HG03060 (cell line): Measurements from ENCODE around the gene CENPE.
A peak's percentile ranks its signal among the peaks of the same experiment; 100 is the strongest.
"Not testable (repeated sequence)": the region's sequence is repeated elsewhere in the genome, so short reads cannot be mapped to it uniquely, and the experiment has no call there.

Source experiments
- ATAC-seq: cut with Tn5 transposase; IDR thresholded peaks from one replicate; pipeline ENCODE4 v1.9.1; 2021; ENCODE audit warnings: low read depth, moderate number of reproducible peaks; ENCODE audit not compliant: unreplicated experiment

CENPE gene

GRCh38 chr4:103198111-103198765 is at the start of gene CENPE:
Gene CENPE, minus strand, starts transcription at chr4:103198343. Its CDS starts 24 bp downstream, at chr4:103198319.
- ATAC-seq = peak; percentile 80

- ATAC-seq = no peak
Measured at GRCh38 chr4:103244251-103244650, 46.1 kb upstream of the CENPE start.

GRCh38 chr4:103230938-103231337 is 32.8 kb upstream of the CENPE start:
- not testable (repeated sequence) for ATAC-seq

GRCh38 chr4:103223556-103223955 is 25.4 kb upstream of the CENPE start:
- ATAC-seq = not testable (repeated sequence)

- no peak for ATAC-seq
Measured at GRCh38 chr4:103207673-103208072, 9.5 kb upstream of the CENPE start.

GRCh38 chr4:103204111-103204510 is 6.0 kb upstream of the CENPE start:
- no peak for ATAC-seq

GRCh38 chr4:103201724-103202123 is 3.6 kb upstream of the CENPE start:
- no peak for ATAC-seq

- no peak for ATAC-seq
Measured at GRCh38 chr4:103201253-103201652, 3.1 kb upstream of the CENPE start.

GRCh38 chr4:103199009-103199408 is 866 bp upstream of the CENPE start:
- no peak for ATAC-seq

- peak; percentile 37 for ATAC-seq
Measured at GRCh38 chr4:103197765-103198110, 405 bp downstream of the CENPE start.

- ATAC-seq = no peak
Measured at GRCh38 chr4:103193457-103193856, 4.7 kb downstream of the CENPE start.

GRCh38 chr4:103171006-103171405 is 27.1 kb downstream of the CENPE start:
- no peak for ATAC-seq

GRCh38 chr4:103169750-103170149 is 28.4 kb downstream of the CENPE start:
- not testable (repeated sequence) for ATAC-seq

- no peak for ATAC-seq
Measured at GRCh38 chr4:103168993-103169392, 29.1 kb downstream of the CENPE start.

GRCh38 chr4:103162176-103162575 is 36.0 kb downstream of the CENPE start:
- no peak for ATAC-seq

- ATAC-seq = no peak
Measured at GRCh38 chr4:103158760-103159159, 39.4 kb downstream of the CENPE start.

- no peak for ATAC-seq
Measured at GRCh38 chr4:103156106-103156505, 42.0 kb downstream of the CENPE start.

GRCh38 chr4:103152381-103152780 is 45.8 kb downstream of the CENPE start:
- no peak for ATAC-seq

- ATAC-seq = no peak
Measured at GRCh38 chr4:103150677-103151076, 47.5 kb downstream of the CENPE start.

- ATAC-seq = no peak
Measured at GRCh38 chr4:103144926-103145325, 53.2 kb downstream of the CENPE start.

- ATAC-seq = no peak
Measured at GRCh38 chr4:103137446-103137827, 60.7 kb downstream of the CENPE start.

GRCh38 chr4:103136671-103137445 is 61.3 kb downstream of the CENPE start:
- no peak for ATAC-seq
